A549 (cell line): ENCODE measurements around the gene CAPN7. TPM values are rescaled to one million over a fixed set of nuclear protein-coding genes. Genes with fewer than 3 reads are reported as not detected.

ENCODE experiments used
- ATAC-seq, 2 experiments: fragments of 200-7000 bp in 1 of 2; fragments of >200 bp in 1 of 2; cut with Nextera tagmentation in 1 of 2; cut with Tn5 transposase in 1 of 2; 3 replicates each; pipeline versions ENCODE4 v1.8.0 to v1.9.1; 2018 to 2020; ENCODE audit warnings: mild to moderate bottlenecking in 1 of 2, moderate library complexity in 1 of 2
- CTCF ChIA-PET: fragments of 300-600 bp; sonication (Branson Sonifier 250); formaldehyde crosslinking; extraction: SDS; loops from one replicate; lab custom pipeline; 2021; ENCODE audit warnings: antibody characterized with exemption, inconsistent platforms; lab: Yijun Ruan, JAX
- POLR2A ChIA-PET: fragments of 350-600 bp; formaldehyde crosslinking; extraction: SDS; loops from one replicate; lab custom pipeline; 2021; ENCODE audit warnings: antibody characterized with exemption, inconsistent platforms; lab: Yijun Ruan, JAX
- DNase-seq, 2 experiments: peaks; one replicate each; pipeline versions ENCODE4 v3.0.0 to v3.0.0-alpha.2; 2011 to 2016; ENCODE audit warnings: low read depth in 1 of 2, low spot score in 1 of 2
- FAIRE-seq: peaks from 2 replicates; lab custom pipeline; 2011; peaks lifted over from hg19 to GRCh38; lab: Jason Lieb, UNC
- H3K27ac ChIP-seq, 2 experiments: fragments of >200 bp; sonication (Bioruptor Twin); formaldehyde crosslinking; 3 replicates each; pipeline ENCODE4 v1.5.1; 2016 to 2017
- H3K4me1 ChIP-seq: fragments of >200 bp; sonication (Bioruptor Twin); formaldehyde crosslinking; 3 replicates; pipeline ENCODE4 v1.6.1; 2016
- H3K4me2 ChIP-seq: fragments of >200 bp; sonication (Bioruptor Twin); formaldehyde crosslinking; 3 replicates; pipeline ENCODE4 v1.6.1; 2016
- H3K4me3 ChIP-seq: fragments of >200 bp; sonication (Bioruptor Twin); formaldehyde crosslinking; 3 replicates; pipeline ENCODE4 v1.5.1; 2016
- H3K9me3 ChIP-seq: fragments of >200 bp; sonication (Bioruptor Twin); formaldehyde crosslinking; 3 replicates; pipeline ENCODE4 v1.6.1; 2016
- ATOH8 ChIP-seq: fragments of 250-450 bp; sonication (Bioruptor Pico); IDR thresholded peaks from 2 replicates; pipeline ENCODE4 v1.5.0; 2020; ENCODE audit warnings: low read depth, mild to moderate bottlenecking, moderate library complexity
- CBX2 ChIP-seq: fragments of 200-600 bp; sonication (generic); IDR thresholded peaks from 2 replicates; pipeline ENCODE4 v1.6.1; 2016; ENCODE audit warnings: low read depth, mild to moderate bottlenecking, borderline replicate concordance
- CEBPB ChIP-seq, 2 experiments: fragments of >200 bp in 1 of 2; sonication (Bioruptor Twin) in 1 of 2; formaldehyde crosslinking in 1 of 2; IDR thresholded peaks; 2 replicates each; pipeline ENCODE4 v1.6.1; 2012 to 2016
- CHD2 ChIP-seq: fragments of 150-350 bp; IDR thresholded peaks from 2 replicates; pipeline ENCODE4 v1.6.1; 2014; ENCODE audit warnings: low read length; ENCODE audit not compliant: partially characterized antibody
- E2F6 ChIP-seq: IDR thresholded peaks from 2 replicates; pipeline ENCODE4 v1.6.1; 2012; ENCODE audit warnings: low read depth, borderline replicate concordance
- EHMT2 ChIP-seq: fragments of 200-600 bp; sonication (generic); IDR thresholded peaks from 2 replicates; pipeline ENCODE4 v1.6.1; 2016; ENCODE audit warnings: antibody characterized with exemption, low read depth, mild to moderate bottlenecking, moderate library complexity
- ELK1 ChIP-seq: fragments of 150-350 bp; IDR thresholded peaks from 2 replicates; pipeline ENCODE4 v1.6.1; 2014; ENCODE audit warnings: low read depth, mild to moderate bottlenecking, low read length
- EP300 ChIP-seq, 2 experiments: fragments of >200 bp; sonication (Bioruptor Twin); formaldehyde crosslinking; IDR thresholded peaks; 2 replicates in 1 of 2; 3 replicates in 1 of 2; pipeline ENCODE4 v1.6.1; 2016 to 2017
- FOSL2 ChIP-seq, 2 experiments: fragments of 450-650 bp in 1 of 2; fragments of >200 bp in 1 of 2; sonication (Bioruptor Twin) in 1 of 2; formaldehyde crosslinking; IDR thresholded peaks; 2 replicates each; pipeline versions ENCODE4 v1.5.0 to v1.6.1; 2016 to 2020; ENCODE audit warnings: mild to moderate bottlenecking in 1 of 2, moderate library complexity in 1 of 2
- HDAC2 ChIP-seq: fragments of 200-600 bp; sonication (generic); IDR thresholded peaks from 2 replicates; pipeline ENCODE4 v1.6.1; 2016
- HMGXB4 ChIP-seq: fragments of 250-450 bp; sonication (Bioruptor Pico); IDR thresholded peaks from 2 replicates; pipeline ENCODE4 v1.5.0; 2021; ENCODE audit warnings: mild to moderate bottlenecking, moderate library complexity, borderline replicate concordance
- JUNB ChIP-seq: fragments of >200 bp; sonication (Bioruptor Twin); formaldehyde crosslinking; IDR thresholded peaks from 2 replicates; pipeline ENCODE4 v1.6.1; 2016
- KDM5A ChIP-seq: fragments of 200-600 bp; sonication (generic); IDR thresholded peaks from 2 replicates; pipeline ENCODE4 v1.6.1; 2016; ENCODE audit warnings: antibody characterized with exemption, mild to moderate bottlenecking
- MAX ChIP-seq: IDR thresholded peaks from 2 replicates; pipeline ENCODE4 v1.6.1; 2012
- PHF8 ChIP-seq: fragments of 200-600 bp; sonication (generic); IDR thresholded peaks from 2 replicates; pipeline ENCODE4 v1.6.1; 2016; ENCODE audit warnings: low read depth, mild to moderate bottlenecking, antibody characterized with exemption, moderate library complexity, borderline replicate concordance
- RAD21 ChIP-seq, 2 experiments: fragments of >200 bp in 1 of 2; sonication (Bioruptor Twin) in 1 of 2; formaldehyde crosslinking in 1 of 2; IDR thresholded peaks in 1 of 2; conservative IDR thresholded peaks in 1 of 2; 2 replicates in 1 of 2; 3 replicates in 1 of 2; pipeline ENCODE4 v1.6.1; 2012 to 2018; ENCODE audit warnings: inconsistent platforms in 1 of 2
- REST ChIP-seq: fragments of 200-600 bp; sonication (generic); IDR thresholded peaks from 2 replicates; pipeline ENCODE4 v1.6.1; 2016; ENCODE audit warnings: antibody characterized with exemption, mild to moderate bottlenecking, moderate library complexity
- RNF2 ChIP-seq: fragments of 200-600 bp; sonication (generic); IDR thresholded peaks from 2 replicates; pipeline ENCODE4 v1.6.1; 2016; ENCODE audit warnings: low read depth, mild to moderate bottlenecking, antibody characterized with exemption, moderate library complexity, borderline replicate concordance
- SREBF2 ChIP-seq: fragments of 450-650 bp; IDR thresholded peaks from 2 replicates; pipeline ENCODE4 v1.6.1; 2014; ENCODE audit warnings: mild to moderate bottlenecking, moderate library complexity
- TP53 ChIP-seq: fragments of 250-450 bp; sonication (Bioruptor Pico); IDR thresholded peaks from 2 replicates; pipeline ENCODE4 v1.5.0; 2021; ENCODE audit warnings: mild to moderate bottlenecking, moderate library complexity
- ZC3H11A ChIP-seq: fragments of 450-650 bp; IDR thresholded peaks from 2 replicates; pipeline ENCODE4 v1.6.1; 2014; ENCODE audit warnings: antibody characterized with exemption, mild to moderate bottlenecking
- ZNF302 ChIP-seq: fragments of 250-450 bp; sonication (Bioruptor Pico); IDR thresholded peaks from 2 replicates; pipeline ENCODE4 v1.9.0; 2021; ENCODE audit warnings: inconsistent platforms, mild to moderate bottlenecking, moderate library complexity
- WGBS: methylation state at CpG from one replicate; pipeline ENCODE4 v1.1.6; 2017; ENCODE audit errors: missing lambda C conversion rate; 5-methylcytosine and 5-hydroxymethylcytosine counted together
- polyA plus RNA-seq, 4 experiments: library from polyadenylated mRNA; depleted of rRNA in 3 of 4; stranded (reverse); fragments of >200 nt; fragmentation: RNase III in 1 of 4; extraction: RNeasy Plus Mini Kit Qiagen cat#74134 plus additional on column Dnase treatment in 1 of 4; gene quantifications; 2 replicates in 3 of 4; 3 replicates in 1 of 4; pipeline ENCODE4 v1.2.3, GENCODE V29; 2011 to 2017

Gene CAPN7
- polyA plus RNA-seq, 2 of the 4 experiments (the other 2 are of a cell fraction): 19.9 to 36.8 TPM

- ChIA-PET POLR2A (no interaction called here), CTCF (interaction anchor here (1.1 to 7.0 kb wide), 4 partner anchors 10 to 148 kb away, joined by 4 to 54 read pairs (median 6); partner anchors contain the start of gene SH3BP5)
- FAIRE-seq (no peak), DNase-seq (no peak), ATAC-seq (no peak)
- WGBS: 88% methylated on average over 8 of the region's 8 CpGs
- no peaks in the 10 kb centered on the region for H3K4me1 ChIP-seq
- no peak overlapping the region for H3K27ac ChIP-seq
- no peak overlapping the region for H3K4me3 ChIP-seq
- no peak overlapping the region for H3K4me2 ChIP-seq
- H3K9me3 ChIP-seq: no peaks in the 10 kb centered on the region
- TF ChIP-seq E2F6: no peak
- no peak for TF ChIP-seq REST
- no peak for TF ChIP-seq CHD2
- no peak for TF ChIP-seq HDAC2
- TF ChIP-seq CBX2: no peak
- TF ChIP-seq ZNF302 (CRISPR knock-in tag): no peak
- TF ChIP-seq MAX: no peak
- TF ChIP-seq KDM5A: no peak
- no peak for TF ChIP-seq ZC3H11A
- TF ChIP-seq ATOH8 (CRISPR knock-in tag): no peak
- TF ChIP-seq RAD21 (conservative IDR thresholded peaks at IDR 0.05 in 1 of 2, IDR thresholded peaks at IDR 0.05 in 1 of 2): no peak
- no peak for TF ChIP-seq TP53
- no peak for TF ChIP-seq EHMT2
- TF ChIP-seq CEBPB (IDR thresholded peaks at IDR 0.05): no peak
- no peak for TF ChIP-seq HMGXB4 (CRISPR knock-in tag)
- TF ChIP-seq ELK1: no peak
- TF ChIP-seq, all 56 proteins: peak for 0
Observed at GRCh38 chr3:15256861-15257341, 50.9 kb downstream of the CAPN7 start.

- H3K27ac ChIP-seq: no peak overlapping the region
- H3K4me2 ChIP-seq: no peak overlapping the region
- ATAC-seq: no peak
- CTCF ChIA-PET: interaction anchor here (1.4 to 7.0 kb wide), 2 partner anchors 8 to 53 kb away, joined by 5 to 54 read pairs; partner anchors contain the start of gene CAPN7
- no peaks in the 10 kb centered on the region for H3K4me1 ChIP-seq
- H3K4me3 ChIP-seq: no peak overlapping the region
- no peaks in the 10 kb centered on the region for H3K9me3 ChIP-seq
- 95% methylated on average over 7 of the region's 7 CpGs for WGBS
- FAIRE-seq: no peak
- no peak for DNase-seq
- POLR2A ChIA-PET: no interaction called here
- TF ChIP-seq ZNF302 (CRISPR knock-in tag) (no peak), PHF8 (no peak), REST (no peak), JUNB (no peak), RNF2 (no peak), FOSL2 (IDR thresholded peaks at IDR 0.05) (no peak), FOSL2 (CRISPR knock-in tag; IDR thresholded peaks at IDR 0.05) (no peak), ELK1 (no peak), EP300 (IDR thresholded peaks at IDR 0.05) (no peak), SREBF2 (no peak)
Observed at GRCh38 chr3:15258720-15259119, 52.7 kb downstream of the CAPN7 start.
